Right forelimb (tissue), 1 donor: Measurements from ENCODE around the gene RMND5B.
"Not testable (repeated sequence)": the region's sequence is repeated elsewhere in the genome, so short reads cannot be mapped to it uniquely, and the experiment has no call there.

Source experiments
- DNase-seq: peaks from one replicate; pipeline ENCODE4 v3.0.0-alpha.2; 2018

RMND5B gene

GRCh38 chr5:178177569-178177968 is 46.8 kb downstream of the RMND5B start:
- no peak for DNase-seq

GRCh38 chr5:178180141-178180863 is 49.5 kb downstream of the RMND5B start:
- no peak for DNase-seq

- no peak for DNase-seq
These were observed 51.5 kb downstream of the RMND5B start for GRCh38 chr5:178182158-178182876.

GRCh38 chr5:178186427-178186826 is 55.6 kb downstream of the RMND5B start:
- no peak for DNase-seq

GRCh38 chr5:178187014-178187413 is 56.2 kb downstream of the RMND5B start, which contains the start of gene GMCL2:
Gene GMCL2, minus strand, starts transcription at chr5:178187371. Its CDS starts 72 bp downstream, at chr5:178187299.
- DNase-seq, result no peak

GRCh38 chr5:178189433-178189832 is 58.6 kb downstream of the RMND5B start:
- DNase-seq, result no peak

GRCh38 chr5:178191661-178192060 is 60.8 kb downstream of the RMND5B start:
- DNase-seq, result no peak

GRCh38 chr5:178192244-178192643 is 61.4 kb downstream of the RMND5B start:
- no peak for DNase-seq

- no peak for DNase-seq
These were observed 62.0 kb downstream of the RMND5B start for GRCh38 chr5:178192787-178193186.

GRCh38 chr5:178193251-178193809 is 62.5 kb downstream of the RMND5B start:
- no peak for DNase-seq

- no peak for DNase-seq
These were observed 63.2 kb downstream of the RMND5B start for GRCh38 chr5:178194026-178194425.

- DNase-seq, result no peak
These were observed 65.5 kb downstream of the RMND5B start for GRCh38 chr5:178196281-178196812.

- DNase-seq, result no peak
These were observed 66.2 kb downstream of the RMND5B start for GRCh38 chr5:178196986-178197385.

- DNase-seq, result not testable (repeated sequence)
These were observed 67.3 kb downstream of the RMND5B start for GRCh38 chr5:178198151-178198550.

GRCh38 chr5:178198706-178199105 is 67.9 kb downstream of the RMND5B start:
- no peak for DNase-seq

- DNase-seq, result no peak
These were observed 69.0 kb downstream of the RMND5B start for GRCh38 chr5:178199581-178200434.
